ENCODE data around the gene GIMAP2. TPM values are rescaled to one million over a fixed set of nuclear protein-coding genes. Genes with fewer than 3 reads are reported as not detected.

GIMAP2 gene
- polyA plus RNA-seq, 3 donors = 6.4 to 7.9 (median 6.9) TPM

Other genes with a start within 250 kb of the GIMAP2 start
- gene GIMAP8, start 235.1 kb upstream of the GIMAP2 start, polyA plus RNA-seq (ENCODE audit: insufficient read length in 3 of 3) = 10 to 100 TPM in 1 of 3 donors, 1 to 10 TPM in 2; 7.1 to 10.4 (median 9.4) TPM
- gene GIMAP7, start 170.8 kb upstream of the GIMAP2 start, polyA plus RNA-seq (ENCODE audit: insufficient read length in 3 of 3) = 10 to 100 TPM; 10.3 to 15.7 (median 14.3) TPM
- gene GIMAP4, start 118.3 kb upstream of the GIMAP2 start, polyA plus RNA-seq (ENCODE audit: insufficient read length in 3 of 3) = 10 to 100 TPM; 21.2 to 27.5 (median 23.4) TPM
- gene GIMAP6, start 53.3 kb upstream of the GIMAP2 start, polyA plus RNA-seq (ENCODE audit: insufficient read length in 3 of 3) = 10 to 100 TPM; 13.0 to 16.3 (median 14.6) TPM
- 1 to 10 TPM; 2.1 to 2.3 (median 2.3) TPM for gene GIMAP1, start 30.9 kb downstream of the GIMAP2 start, polyA plus RNA-seq (ENCODE audit: insufficient read length in 3 of 3)
- gene GIMAP5, start 51.7 kb downstream of the GIMAP2 start, polyA plus RNA-seq (ENCODE audit: insufficient read length in 3 of 3) = 1 to 10 TPM; 3.2 to 5.9 (median 5.5) TPM
- gene TMEM176B, start 114.7 kb downstream of the GIMAP2 start, polyA plus RNA-seq (ENCODE audit: insufficient read length in 3 of 3) = 10 to 100 TPM; 76.2 to 83.6 (median 79.8) TPM
- gene TMEM176A, start 115.1 kb downstream of the GIMAP2 start, polyA plus RNA-seq (ENCODE audit: insufficient read length in 3 of 3) = 10 to 100 TPM; 76.3 to 96.6 (median 84.6) TPM
- 10 to 100 TPM; 44.4 to 63.1 (median 51.1) TPM for gene AOC1, start 166.8 kb downstream of the GIMAP2 start, polyA plus RNA-seq (ENCODE audit: insufficient read length in 3 of 3)